HG03520 (cell line): ENCODE data around the gene CASTOR2.
A peak's percentile ranks its signal among the peaks of the same experiment; 100 is the strongest.
"Not testable (repeated sequence)": the region's sequence is repeated elsewhere in the genome, so short reads cannot be mapped to it uniquely, and the experiment has no call there.

Source experiments
- ATAC-seq: cut with Tn5 transposase; IDR thresholded peaks from one replicate; pipeline ENCODE4 v1.9.1; 2021; ENCODE audit warnings: mild to moderate bottlenecking, moderate library complexity; ENCODE audit not compliant: unreplicated experiment

CASTOR2 gene

GRCh38 chr7:74964511-74965119 is at the start of gene CASTOR2:
TSS of gene CASTOR2 (plus strand) at chr7:74964705. CDS start at chr7:74964986, 281 bp downstream.
- ATAC-seq, result peak; percentile 87

GRCh38 chr7:74922321-74922890 is 42.1 kb upstream of the CASTOR2 start:
- ATAC-seq, result not testable (repeated sequence)

- not testable (repeated sequence) for ATAC-seq
These were observed 40.9 kb upstream of the CASTOR2 start for GRCh38 chr7:74923644-74924043.

DNA sequence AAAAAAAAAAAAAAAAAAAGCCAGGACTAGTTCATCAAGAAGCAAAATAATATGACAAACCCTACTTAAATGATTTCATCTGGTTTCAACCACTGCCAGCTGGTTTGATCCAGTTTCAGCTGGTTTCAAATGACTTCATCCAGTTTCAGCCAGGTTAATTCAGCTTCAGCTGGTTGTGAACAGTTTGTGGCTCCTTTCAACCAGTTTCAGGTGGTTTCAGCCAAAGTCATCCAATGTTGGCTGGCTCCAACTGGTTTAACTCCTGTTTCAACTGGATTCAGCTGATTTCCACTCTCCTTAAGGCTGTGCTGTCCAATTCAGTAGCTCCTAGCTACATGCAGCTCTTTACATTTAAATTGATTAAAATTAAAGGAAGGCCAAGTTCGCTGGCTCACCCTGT is 37.5 kb upstream of the CASTOR2 start:
- ATAC-seq, result not testable (repeated sequence)

DNA sequence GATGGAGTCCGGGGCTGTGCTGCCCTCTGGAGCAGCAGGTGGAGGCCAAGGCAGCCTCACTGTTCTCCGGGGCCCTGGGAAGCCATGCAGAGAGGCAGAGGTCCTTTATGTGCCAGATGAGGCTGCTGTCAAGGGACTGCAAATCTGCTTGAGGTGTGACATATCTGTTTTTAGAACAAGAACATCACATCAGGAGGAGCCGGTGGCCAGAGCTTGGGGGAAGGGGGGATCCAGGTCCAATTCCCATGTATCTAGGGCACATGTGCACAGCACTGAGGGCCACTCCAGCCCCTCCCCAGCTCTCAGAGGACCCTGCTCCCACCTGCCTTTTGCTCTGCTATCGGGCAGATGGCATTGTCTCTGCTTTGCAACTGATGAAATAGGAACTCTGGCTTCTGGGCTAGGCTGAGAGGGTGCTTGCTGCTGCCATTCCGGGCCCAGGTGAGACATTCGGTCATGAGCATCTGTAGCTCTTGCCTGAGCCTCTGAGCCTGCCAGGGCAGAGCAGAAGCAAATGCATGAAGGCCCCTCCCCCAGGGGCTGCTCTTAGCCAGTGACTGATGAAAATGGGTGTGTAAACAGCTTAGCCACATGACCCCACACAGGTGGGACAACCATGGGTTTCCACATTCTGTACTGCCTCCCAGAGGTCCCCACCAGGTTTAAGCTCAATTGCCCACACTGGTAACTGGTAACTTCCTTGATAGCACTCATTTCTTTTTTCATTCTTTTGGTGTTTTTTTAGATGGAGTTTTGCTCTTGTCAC is 32.8 kb upstream of the CASTOR2 start:
- not testable (repeated sequence) for ATAC-seq

- ATAC-seq, result not testable (repeated sequence)
These were observed 25.1 kb upstream of the CASTOR2 start for GRCh38 chr7:74939429-74939828.

GRCh38 chr7:74941302-74942069 is 23.0 kb upstream of the CASTOR2 start:
- ATAC-seq, result not testable (repeated sequence)

DNA sequence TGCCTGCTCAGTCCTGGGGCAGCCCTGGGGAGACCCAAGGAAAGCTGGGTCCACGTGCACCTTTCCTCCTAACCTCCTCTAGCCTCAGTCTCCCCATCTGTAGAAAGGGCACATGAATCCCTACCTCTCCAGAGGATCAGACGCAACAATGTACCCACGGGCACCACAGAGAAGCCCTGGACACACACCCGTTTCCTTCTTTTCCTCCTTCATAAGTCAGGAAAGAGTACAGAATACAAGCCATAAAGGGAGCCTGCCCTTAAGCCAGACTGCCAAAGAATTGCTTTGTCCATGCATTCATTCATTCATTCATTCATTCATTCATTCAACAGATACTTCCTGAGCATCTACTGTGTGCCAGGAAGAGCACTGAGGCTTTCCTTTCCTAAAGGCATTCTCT is 20.6 kb upstream of the CASTOR2 start:
- not testable (repeated sequence) for ATAC-seq

GRCh38 chr7:74947741-74948140 is 16.8 kb upstream of the CASTOR2 start:
- ATAC-seq, result not testable (repeated sequence)

DNA sequence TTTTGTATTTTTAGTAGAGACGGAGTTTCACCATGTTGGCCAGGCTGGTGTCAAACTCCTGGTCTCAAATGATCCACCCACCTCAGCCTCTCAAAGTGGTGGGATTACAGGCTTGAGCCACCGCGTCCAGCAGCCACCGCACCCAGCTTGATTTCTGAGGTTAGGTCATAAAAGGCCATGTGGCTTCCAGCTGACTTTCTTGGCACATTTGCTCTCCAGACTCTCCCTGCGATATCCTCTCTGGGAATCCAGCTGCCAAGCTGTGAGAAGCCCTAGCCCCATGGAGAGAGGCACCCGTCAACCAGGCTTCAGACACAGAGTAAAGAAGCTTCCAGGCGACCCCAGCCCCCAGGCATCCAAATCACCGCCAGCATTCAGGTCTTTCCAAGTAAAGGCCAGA is 10.7 kb upstream of the CASTOR2 start:
- not testable (repeated sequence) for ATAC-seq

GRCh38 chr7:74958328-74958727 is 6.2 kb upstream of the CASTOR2 start:
- not testable (repeated sequence) for ATAC-seq

DNA sequence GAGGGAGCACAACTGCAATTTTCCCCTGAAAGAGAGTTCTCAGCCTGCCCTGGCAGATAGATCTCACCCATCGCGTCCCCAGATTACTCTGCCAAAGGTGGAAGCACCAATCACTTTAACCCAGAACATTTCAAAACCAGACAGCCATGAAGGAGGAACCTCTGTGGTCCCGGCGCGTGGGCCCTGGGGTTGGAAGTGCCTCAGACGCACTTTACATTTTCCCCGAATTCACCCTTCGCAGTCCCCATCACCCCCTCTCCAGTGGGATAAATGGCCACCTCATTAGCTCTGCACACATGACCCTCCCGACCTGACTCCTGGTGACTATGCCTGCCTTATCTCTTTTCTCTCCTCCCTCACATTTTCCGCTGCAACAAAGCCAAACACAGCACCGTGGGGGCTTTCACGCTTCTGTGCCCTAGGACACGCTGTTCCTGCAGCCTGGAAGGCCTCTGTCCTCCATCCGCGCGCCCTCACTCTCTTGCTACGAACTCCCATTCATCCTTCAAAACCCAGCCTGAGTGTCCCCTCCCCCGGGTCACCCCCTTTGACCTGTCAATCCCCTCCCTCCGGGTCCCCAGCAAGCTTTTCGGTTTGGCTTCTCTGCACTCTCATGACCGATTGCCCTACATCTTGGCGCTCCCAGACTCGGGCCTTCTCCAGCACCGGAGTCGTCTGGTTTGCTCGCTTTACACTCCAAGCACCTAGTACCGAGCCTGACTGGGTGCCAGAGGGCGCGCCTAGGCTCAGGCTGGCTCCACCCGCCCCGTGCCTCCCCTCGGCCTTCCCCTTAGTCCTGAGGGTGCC is 598 bp upstream of the CASTOR2 start:
- not testable (repeated sequence) for ATAC-seq

GRCh38 chr7:74966208-74966854 is 1.8 kb downstream of the CASTOR2 start:
- ATAC-seq, result not testable (repeated sequence)

- ATAC-seq, result not testable (repeated sequence)
These were observed 2.4 kb downstream of the CASTOR2 start for GRCh38 chr7:74966909-74967308.

DNA sequence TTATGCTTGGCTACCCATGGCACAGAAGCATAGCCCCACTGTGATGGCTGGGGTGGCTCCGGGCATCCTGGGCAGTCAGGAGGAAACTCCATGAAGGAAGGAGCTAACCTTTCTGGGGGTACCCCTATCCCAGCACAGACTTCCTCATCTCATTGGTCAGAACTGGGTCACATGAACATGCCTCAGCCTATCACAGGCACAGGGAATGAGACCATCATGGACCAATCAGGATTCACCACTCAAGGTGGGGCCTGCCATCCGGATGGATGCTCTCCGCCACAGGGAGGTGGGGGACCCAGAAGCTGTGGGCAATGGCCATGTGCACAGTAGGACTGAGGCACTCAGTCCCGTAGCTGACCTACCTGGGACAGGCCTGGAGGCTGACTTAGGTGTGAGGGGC is 6.9 kb downstream of the CASTOR2 start:
- ATAC-seq, result not testable (repeated sequence)

- ATAC-seq, result not testable (repeated sequence)
These were observed 7.9 kb downstream of the CASTOR2 start for GRCh38 chr7:74972377-74972776.

DNA sequence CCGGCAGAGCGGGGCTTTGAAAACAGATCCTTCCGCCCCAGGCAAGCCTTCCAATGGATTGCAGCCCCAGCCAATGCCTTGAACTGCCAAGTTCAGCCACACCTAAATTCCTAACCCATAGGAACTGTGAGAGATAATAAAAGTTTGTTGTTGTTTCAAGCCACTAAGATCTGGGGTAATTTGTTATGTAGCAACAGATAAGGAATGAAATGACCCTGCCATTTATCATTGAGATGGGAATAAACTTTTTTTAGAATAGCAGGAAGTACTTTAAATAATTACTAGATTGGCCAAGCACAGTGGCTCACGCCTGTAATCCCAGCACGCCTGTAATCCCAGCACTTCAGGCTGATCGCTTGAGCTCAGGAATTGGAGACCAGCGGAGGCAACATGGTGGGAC is 11.5 kb downstream of the CASTOR2 start:
- ATAC-seq, result not testable (repeated sequence)

GRCh38 chr7:74977523-74977922 is 13.0 kb downstream of the CASTOR2 start:
- not testable (repeated sequence) for ATAC-seq

GRCh38 chr7:74988436-74988835 is 23.9 kb downstream of the CASTOR2 start:
- not testable (repeated sequence) for ATAC-seq

GRCh38 chr7:74993121-74993520 is 28.6 kb downstream of the CASTOR2 start:
- no peak for ATAC-seq
